HG03095 (cell line): ENCODE results near the gene ELMO1.
"Not testable (repeated sequence)": the region's sequence is repeated elsewhere in the genome, so short reads cannot be mapped to it uniquely, and the experiment has no call there.

Experiments
- ATAC-seq: cut with Tn5 transposase; IDR thresholded peaks from one replicate; pipeline ENCODE4 v1.9.1; 2021; ENCODE audit warnings: moderate library complexity; ENCODE audit not compliant: unreplicated experiment

The ELMO1 gene

GRCh38 chr7:37151741-37152413, 296.8 kb downstream of the ELMO1 start:
- no peak for ATAC-seq

- no peak for ATAC-seq
These were observed 297.8 kb downstream of the ELMO1 start for GRCh38 chr7:37150856-37151255.

- ATAC-seq = no peak
These were observed 298.5 kb downstream of the ELMO1 start for GRCh38 chr7:37150180-37150579.

GRCh38 chr7:37149773-37150124, 298.9 kb downstream of the ELMO1 start:
- no peak for ATAC-seq

GRCh38 chr7:37149051-37149772, 299.5 kb downstream of the ELMO1 start:
- ATAC-seq = no peak

GRCh38 chr7:37145682-37146081, 303.0 kb downstream of the ELMO1 start:
- no peak for ATAC-seq

- ATAC-seq = no peak
These were observed 304.2 kb downstream of the ELMO1 start for GRCh38 chr7:37144423-37144822.

GRCh38 chr7:37142958-37143357, 305.7 kb downstream of the ELMO1 start:
- no peak for ATAC-seq

- no peak for ATAC-seq
These were observed 306.9 kb downstream of the ELMO1 start for GRCh38 chr7:37141742-37142141.

GRCh38 chr7:37133902-37134301, 314.8 kb downstream of the ELMO1 start:
- ATAC-seq = not testable (repeated sequence)

GRCh38 chr7:37131855-37132254, 316.8 kb downstream of the ELMO1 start:
- ATAC-seq = no peak

- no peak for ATAC-seq
These were observed 319.6 kb downstream of the ELMO1 start for GRCh38 chr7:37129035-37129425.

GRCh38 chr7:37128327-37129034, 320.2 kb downstream of the ELMO1 start:
- ATAC-seq = no peak

GRCh38 chr7:37119296-37119860, 329.3 kb downstream of the ELMO1 start:
- no peak for ATAC-seq

GRCh38 chr7:37118004-37118403, 330.7 kb downstream of the ELMO1 start:
- no peak for ATAC-seq

- no peak for ATAC-seq
These were observed 331.4 kb downstream of the ELMO1 start for GRCh38 chr7:37117292-37117691.

GRCh38 chr7:37116093-37116701, 332.5 kb downstream of the ELMO1 start:
- ATAC-seq = no peak

- ATAC-seq = no peak
These were observed 334.9 kb downstream of the ELMO1 start for GRCh38 chr7:37113661-37114355.

- ATAC-seq = no peak
These were observed 335.8 kb downstream of the ELMO1 start for GRCh38 chr7:37112876-37113275.

- no peak for ATAC-seq
These were observed 336.4 kb downstream of the ELMO1 start for GRCh38 chr7:37112218-37112617.

GRCh38 chr7:37111459-37111858, 337.2 kb downstream of the ELMO1 start:
- no peak for ATAC-seq
